COLO829 (cell line): ENCODE measurements around the gene HLCS.

Experiments
- DNase-seq: peaks from one replicate; pipeline ENCODE4 v3.0.0; 2012; ENCODE audit warnings: low spot score

The HLCS gene

GRCh38 chr21:36914244-36915013 lies 52.0 kb downstream of the HLCS start:
- no peak for DNase-seq

GRCh38 chr21:36913247-36914169 lies 53.0 kb downstream of the HLCS start:
- DNase-seq, result no peak

- no peak for DNase-seq
Observed at GRCh38 chr21:36910581-36911307, 55.7 kb downstream of the HLCS start.

GRCh38 chr21:36909901-36910561 lies 56.4 kb downstream of the HLCS start:
- no peak for DNase-seq

GRCh38 chr21:36909423-36909822 lies 57.0 kb downstream of the HLCS start:
- DNase-seq, result no peak

- no peak for DNase-seq
Observed at GRCh38 chr21:36908260-36908908, 58.1 kb downstream of the HLCS start.

GRCh38 chr21:36904093-36904666 lies 62.3 kb downstream of the HLCS start:
- no peak for DNase-seq

GRCh38 chr21:36902793-36903192 lies 63.7 kb downstream of the HLCS start:
- DNase-seq, result no peak

GRCh38 chr21:36902331-36902730 lies 64.1 kb downstream of the HLCS start:
- DNase-seq, result no peak

- DNase-seq, result no peak
Observed at GRCh38 chr21:36901575-36901974, 64.9 kb downstream of the HLCS start.

- no peak for DNase-seq
Observed at GRCh38 chr21:36893581-36893980, 72.9 kb downstream of the HLCS start.

GRCh38 chr21:36892201-36892600 lies 74.3 kb downstream of the HLCS start:
- no peak for DNase-seq

GRCh38 chr21:36891692-36892091 lies 74.8 kb downstream of the HLCS start:
- no peak for DNase-seq

- no peak for DNase-seq
Observed at GRCh38 chr21:36891121-36891520, 75.3 kb downstream of the HLCS start.

GRCh38 chr21:36890086-36890485 lies 76.4 kb downstream of the HLCS start:
- DNase-seq, result no peak

GRCh38 chr21:36889401-36889800 lies 77.1 kb downstream of the HLCS start:
- DNase-seq, result no peak

- no peak for DNase-seq
Observed at GRCh38 chr21:36888466-36888865, 78.0 kb downstream of the HLCS start.

GRCh38 chr21:36887963-36888362 lies 78.5 kb downstream of the HLCS start:
- no peak for DNase-seq

- no peak for DNase-seq
Observed at GRCh38 chr21:36883532-36884486, 82.7 kb downstream of the HLCS start.

- DNase-seq, result no peak
Observed at GRCh38 chr21:36882776-36883175, 83.7 kb downstream of the HLCS start.
